NCI-H146 treated with DMSO at 0.1 percent for 48 hours (cell line): ENCODE data around the gene PRR5.
"Not testable (repeated sequence)": the region's sequence is repeated elsewhere in the genome, so short reads cannot be mapped to it uniquely, and the experiment has no call there.

Experiments
- DNase-seq: peaks from one replicate; lab custom pipeline; 2025; ENCODE audit not compliant: unreplicated experiment; lab: John Stamatoyannopoulos, UW

Gene PRR5

DNA sequence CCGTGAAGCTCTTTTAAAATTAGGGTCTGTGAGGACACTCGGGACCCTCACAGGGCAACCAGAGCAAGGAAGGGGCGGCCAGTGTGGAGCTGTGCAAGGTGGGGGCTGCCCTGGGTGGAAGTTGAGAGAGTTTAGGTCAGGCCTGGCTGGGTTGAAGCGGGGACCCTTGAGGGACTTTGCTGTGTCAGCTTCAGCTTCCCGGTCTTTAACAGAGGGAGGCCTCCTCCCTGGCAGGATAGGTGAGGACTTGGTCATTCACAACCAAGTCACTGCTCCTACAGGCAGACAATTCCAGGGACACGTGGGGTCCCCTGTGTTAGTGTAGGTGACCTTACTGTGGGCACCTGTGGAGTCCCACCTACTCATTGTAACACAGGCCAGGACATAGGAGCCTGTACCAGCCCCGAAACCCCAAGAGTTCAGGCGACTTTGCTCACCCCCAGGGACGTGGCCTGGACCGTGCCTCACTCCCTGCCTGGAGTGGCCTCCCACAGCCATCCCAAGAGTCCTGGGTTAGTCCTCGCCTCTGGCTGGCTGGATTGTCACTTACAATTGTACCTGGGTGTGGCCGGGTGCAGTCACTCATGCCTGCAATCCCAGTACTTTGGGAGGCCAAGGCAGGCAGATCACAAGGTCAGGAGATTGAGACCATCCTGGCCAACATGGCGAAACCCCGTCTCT, 31.6 kb downstream of the PRR5 start:
- DNase-seq: no peak

DNA sequence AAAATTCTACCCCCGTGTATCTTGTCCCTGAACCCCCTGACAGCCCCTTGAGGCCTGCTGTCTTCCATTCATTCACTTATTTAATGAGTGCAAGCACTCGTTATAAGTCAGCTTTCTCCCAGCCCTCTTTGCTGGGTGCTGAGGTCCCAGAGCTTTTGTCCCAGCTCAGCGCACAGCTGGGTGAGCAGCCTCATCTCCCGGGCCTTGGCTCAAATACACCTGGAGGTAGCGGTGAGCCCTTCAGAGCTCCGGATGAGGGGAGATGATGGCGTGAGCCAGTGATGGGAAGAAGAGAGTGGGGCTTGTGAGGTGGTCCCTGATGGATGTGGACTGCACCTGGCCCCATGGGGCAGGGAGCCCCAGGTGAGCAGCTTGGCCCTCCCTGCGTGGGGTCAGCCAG, 32.3 kb downstream of the PRR5 start:
- no peak for DNase-seq

DNA sequence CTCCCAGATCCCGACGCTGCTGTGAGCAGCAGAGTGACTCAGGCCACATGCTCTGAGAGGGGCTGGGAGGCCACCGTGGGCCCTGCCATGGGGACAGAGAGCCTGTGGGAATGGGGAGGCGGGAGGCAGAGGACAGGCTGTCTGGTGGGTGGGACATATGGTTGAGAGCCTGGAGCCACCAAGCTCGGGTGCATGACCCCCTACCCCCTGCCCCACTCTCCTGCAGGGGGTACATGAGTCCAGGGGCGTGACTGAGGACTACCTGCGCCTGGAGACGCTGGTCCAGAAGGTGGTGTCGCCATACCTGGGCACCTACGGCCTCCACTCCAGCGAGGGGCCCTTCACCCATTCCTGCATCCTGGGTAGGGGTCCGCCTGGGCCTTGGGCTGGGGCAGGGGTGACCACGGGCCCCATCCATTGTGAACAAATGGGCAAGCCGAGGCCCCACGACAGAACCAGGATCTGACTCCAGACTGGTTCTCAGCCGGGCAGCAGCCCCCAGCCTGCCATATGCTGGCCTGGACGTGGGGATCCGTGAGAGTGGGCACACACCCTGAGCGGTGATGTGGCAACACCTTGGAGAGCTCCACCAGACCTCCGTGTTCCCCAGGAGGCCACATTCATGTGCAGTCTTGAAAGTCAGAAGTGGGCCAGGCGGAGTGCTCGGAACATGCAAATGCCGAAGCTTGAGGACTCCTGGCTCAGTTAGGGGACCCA, 33.0 kb downstream of the PRR5 start:
- no peak for DNase-seq

DNA sequence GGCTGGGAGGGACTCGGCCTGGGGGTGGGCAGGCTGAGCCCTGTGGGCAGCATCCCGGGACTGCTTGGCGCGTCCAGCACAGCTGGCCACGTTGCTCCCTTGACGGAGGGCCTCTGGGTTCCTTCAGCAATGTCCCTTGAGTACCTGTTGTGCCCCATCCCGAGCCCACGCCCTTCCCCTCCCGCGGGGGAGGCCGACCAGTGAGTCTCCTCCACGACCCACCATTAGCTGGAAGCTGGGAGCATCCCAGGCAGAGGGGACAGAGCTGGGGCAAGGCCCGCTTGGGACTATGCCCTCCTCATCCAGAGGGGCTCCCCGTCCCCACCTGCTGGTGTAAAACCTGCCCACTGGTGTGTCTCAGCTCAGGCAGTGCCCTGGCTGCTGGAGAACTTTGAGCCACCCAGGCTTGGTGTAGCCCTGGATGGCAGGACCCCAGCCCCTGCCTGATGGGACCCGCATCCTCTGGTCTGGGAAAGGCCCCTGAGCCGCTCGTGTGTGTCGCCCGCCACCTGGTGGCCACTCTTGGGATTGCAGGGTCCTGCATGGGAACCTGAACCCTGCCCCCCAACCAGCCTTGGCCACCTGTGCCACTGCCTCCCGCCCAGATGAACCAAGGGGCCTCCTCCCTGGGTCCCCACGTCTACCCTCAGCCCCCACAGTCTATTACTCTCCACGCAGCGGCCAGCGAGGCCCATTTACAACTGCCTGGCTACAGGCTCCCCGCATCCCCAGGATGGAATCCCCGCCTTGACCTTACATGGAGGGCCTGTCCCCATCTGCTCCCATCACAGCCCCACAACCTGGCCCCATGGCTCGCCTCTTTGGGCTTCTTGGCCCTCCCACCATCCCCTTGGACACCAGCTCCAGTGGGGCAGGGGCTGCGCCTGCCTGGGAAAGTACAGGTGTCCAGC, 33.8 kb downstream of the PRR5 start:
- peak; percentile 3 for DNase-seq

DNA sequence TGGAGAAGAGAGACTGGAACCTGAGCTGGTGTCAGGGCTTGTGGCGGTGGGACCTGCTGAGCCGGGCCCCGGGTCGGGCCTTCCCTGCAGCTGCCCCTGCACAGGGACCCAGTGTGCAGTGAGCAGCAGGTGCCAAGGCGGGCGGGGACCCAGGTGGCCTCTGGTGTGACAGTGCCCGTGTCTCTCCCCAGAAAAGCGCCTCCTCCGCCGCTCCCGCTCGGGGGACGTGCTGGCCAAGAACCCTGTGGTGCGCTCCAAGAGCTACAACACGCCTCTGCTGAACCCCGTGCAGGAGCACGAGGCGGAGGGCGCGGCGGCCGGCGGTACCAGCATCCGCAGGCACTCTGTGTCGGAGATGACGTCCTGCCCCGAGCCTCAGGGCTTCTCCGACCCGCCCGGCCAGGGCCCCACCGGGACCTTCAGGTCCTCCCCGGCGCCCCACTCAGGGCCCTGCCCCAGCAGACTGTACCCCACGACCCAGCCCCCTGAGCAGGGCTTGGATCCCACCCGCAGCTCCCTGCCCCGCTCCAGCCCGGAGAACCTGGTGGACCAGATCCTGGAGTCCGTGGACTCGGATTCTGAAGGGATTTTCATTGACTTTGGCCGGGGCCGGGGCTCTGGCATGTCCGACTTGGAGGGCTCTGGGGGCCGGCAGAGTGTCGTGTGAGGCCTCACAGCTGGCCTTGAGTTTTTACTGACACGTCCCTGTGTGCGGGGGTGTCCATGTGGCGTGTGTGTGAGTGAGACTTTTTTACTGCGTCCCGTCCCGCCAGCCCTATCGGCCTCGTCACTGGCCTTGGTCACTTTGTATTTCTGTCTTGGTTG, 34.8 kb downstream of the PRR5 start:
- DNase-seq: no peak

- no peak for DNase-seq
Measured at GRCh38 chr22:44737406-44738346, 35.7 kb downstream of the PRR5 start.

- DNase-seq: no peak
Measured at GRCh38 chr22:44738347-44738715, 36.3 kb downstream of the PRR5 start.

GRCh38 chr22:44739024-44739423, 37.0 kb downstream of the PRR5 start:
- DNase-seq: no peak

DNA sequence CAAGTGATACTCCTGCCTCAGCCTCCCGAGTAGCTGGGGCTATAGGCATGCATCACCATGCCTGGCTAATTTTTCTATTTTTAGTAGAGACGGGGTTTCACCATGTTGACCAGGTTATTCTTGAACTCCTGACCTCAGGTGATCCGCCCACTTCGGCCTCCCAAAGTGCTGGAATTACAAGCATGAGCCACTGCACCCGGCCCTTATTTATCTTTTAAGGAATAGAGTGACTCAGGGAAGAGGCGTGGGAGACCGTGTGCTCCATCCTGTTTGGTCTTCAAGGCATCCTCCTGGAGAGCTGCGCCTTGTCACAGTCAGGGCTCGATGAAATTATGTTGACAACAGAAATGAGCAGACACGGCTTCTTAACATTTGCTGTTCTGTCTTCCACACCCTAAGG, 37.7 kb downstream of the PRR5 start:
- DNase-seq: not testable (repeated sequence)

DNA sequence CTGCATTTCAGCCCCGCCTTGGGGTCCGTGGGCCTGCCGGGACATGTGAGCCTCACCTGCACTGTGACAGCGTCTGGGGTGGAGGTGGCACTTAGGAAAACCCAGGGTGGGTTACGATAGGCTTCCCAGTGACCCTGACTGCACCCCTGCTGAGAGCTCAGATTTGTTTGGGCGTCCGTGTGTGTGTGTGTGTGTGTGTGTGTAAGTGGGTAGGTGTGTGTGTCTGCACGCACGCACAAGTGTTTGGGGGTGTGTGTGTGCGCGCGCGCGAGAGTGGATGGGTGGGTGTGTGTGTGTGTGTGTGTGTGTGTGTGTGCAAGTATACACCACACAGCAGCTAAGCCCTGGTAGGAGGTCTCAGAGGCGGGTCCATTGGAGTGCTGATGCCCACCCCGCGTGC, 38.3 kb downstream of the PRR5 start:
- no peak for DNase-seq

DNA sequence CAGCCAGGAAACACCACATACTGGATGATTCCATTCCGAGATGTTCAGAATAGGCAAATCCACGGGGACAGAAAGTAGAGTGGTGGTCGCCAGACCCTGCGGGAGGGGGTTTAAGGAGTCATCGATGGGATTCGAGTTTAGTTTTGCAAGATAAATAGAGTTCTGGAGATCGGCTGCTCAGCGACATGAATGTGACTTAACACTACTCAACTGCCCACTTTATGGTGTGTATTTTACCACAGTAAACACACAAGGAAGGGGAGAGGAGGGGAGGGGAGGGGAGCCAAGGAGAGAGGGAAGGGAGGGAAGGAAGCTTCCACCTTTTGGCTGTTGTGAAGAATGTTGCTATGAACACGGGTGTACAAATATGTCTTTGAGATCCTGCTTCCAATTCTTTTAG, 39.9 kb downstream of the PRR5 start:
- DNase-seq: no peak

GRCh38 chr22:44743247-44743646, 41.2 kb downstream of the PRR5 start:
- no peak for DNase-seq

- DNase-seq: no peak
Measured at GRCh38 chr22:44743804-44744211, 41.8 kb downstream of the PRR5 start.

GRCh38 chr22:44745853-44746789, 44.1 kb downstream of the PRR5 start:
- DNase-seq: no peak

DNA sequence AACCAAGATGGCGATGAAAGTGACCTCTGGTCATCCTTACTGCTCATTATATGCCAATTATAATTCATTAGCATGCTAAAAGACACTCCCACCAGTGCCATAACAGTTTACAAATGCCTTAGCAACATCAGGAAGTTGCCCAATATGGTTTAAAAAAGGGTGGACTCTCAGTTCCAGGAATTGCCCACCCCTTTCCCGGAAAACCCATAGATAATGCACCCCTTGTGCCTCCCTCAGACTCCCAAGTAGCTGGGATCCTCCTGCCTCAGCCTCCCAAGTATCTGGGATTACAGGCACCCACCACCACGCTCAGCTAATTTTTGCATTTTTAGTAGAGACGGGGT, 45.8 kb downstream of the PRR5 start:
- not testable (repeated sequence) for DNase-seq

DNA sequence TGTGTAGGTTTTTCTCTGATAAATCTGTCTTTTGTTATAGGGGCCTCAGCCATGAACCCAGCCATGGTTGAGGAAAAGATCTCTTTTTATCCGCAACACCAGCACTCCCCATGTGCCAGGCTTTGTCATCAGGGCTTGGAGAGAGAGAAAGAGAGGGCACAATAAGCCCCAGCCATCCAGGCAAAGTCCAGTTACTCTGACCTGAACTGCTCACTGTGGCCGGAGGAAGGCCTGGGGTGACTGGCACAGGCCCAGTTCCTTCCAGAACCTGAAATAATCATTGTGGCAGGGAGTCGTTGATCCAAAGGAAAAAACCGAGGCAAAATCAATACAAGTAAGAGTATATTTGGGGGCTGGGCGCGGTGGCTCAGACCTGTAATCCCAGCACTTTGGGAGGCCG, 46.5 kb downstream of the PRR5 start:
- no peak for DNase-seq

GRCh38 chr22:44750481-44750880, 48.5 kb downstream of the PRR5 start:
- DNase-seq: no peak

DNA sequence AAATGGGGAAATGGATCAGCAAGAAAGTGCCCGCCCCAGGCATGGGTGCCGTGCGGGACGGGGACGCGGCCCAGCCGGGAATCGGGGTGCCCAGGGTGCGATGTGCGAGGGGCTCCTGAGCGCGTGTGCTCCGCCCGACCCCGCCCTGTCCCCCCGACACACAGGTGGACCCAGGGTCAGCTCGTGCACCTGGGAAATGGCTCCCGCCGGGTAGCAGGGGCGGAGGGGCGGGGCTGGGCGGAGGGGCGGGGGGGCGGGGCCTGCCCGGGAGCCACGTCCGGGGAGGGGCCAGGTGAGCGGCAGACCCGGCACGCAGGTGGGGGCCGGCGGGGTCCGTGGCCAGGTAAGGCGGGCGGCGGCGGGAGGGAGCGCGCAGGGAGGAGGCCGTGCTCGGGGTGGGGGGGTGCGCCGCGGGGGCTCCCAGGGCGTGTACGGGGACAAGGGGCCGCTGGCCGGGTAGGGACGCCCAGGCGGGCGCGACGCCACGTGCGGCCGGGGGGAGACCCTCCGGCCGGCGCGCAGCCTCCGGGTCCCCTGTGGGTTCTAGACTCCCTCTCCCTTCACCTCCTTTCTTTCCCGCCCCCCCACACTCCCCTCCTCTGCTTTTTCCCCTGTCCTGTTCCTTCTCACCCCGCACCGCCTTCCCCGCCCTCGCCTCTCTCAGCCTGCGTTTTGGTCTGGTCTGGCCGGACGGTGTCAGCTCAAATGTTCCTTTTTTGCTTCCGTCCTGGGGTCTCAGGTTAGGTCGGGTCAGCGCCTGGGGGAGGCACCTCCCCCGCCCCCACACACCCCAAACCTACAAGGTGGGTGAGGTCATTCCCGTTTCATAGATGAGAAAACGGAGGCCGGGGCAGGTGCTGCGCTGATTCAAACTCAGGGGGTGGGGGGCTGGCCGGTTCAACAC, 50.5 kb downstream of the PRR5 start, which contains the start of gene ARHGAP8:
Gene ARHGAP8, plus strand, starts transcription at position 291 of the 904 bp plus-strand sequence. CDS start 33,953 bp downstream, outside the sequence.
- peak; percentile 3 for DNase-seq
